A549 (cell line): ENCODE results near the gene CFAP99. TPM values are rescaled to one million over a fixed set of nuclear protein-coding genes. Genes with fewer than 3 reads are reported as not detected.

Experiments used
- ATAC-seq, 2 experiments: fragments of 200-7000 bp in 1 of 2; fragments of >200 bp in 1 of 2; cut with Nextera tagmentation in 1 of 2; cut with Tn5 transposase in 1 of 2; 3 replicates each; pipeline versions ENCODE4 v1.8.0 to v1.9.1; 2018 to 2020; ENCODE audit warnings: mild to moderate bottlenecking in 1 of 2, moderate library complexity in 1 of 2
- CTCF ChIA-PET: fragments of 300-600 bp; sonication (Branson Sonifier 250); formaldehyde crosslinking; extraction: SDS; loops from one replicate; lab custom pipeline; 2021; ENCODE audit warnings: antibody characterized with exemption, inconsistent platforms; lab: Yijun Ruan, JAX
- POLR2A ChIA-PET: fragments of 350-600 bp; formaldehyde crosslinking; extraction: SDS; loops from one replicate; lab custom pipeline; 2021; ENCODE audit warnings: antibody characterized with exemption, inconsistent platforms; lab: Yijun Ruan, JAX
- DNase-seq, 2 experiments: peaks; one replicate each; pipeline versions ENCODE4 v3.0.0 to v3.0.0-alpha.2; 2011 to 2016; ENCODE audit warnings: low read depth in 1 of 2, low spot score in 1 of 2
- FAIRE-seq: peaks from 2 replicates; lab custom pipeline; 2011; peaks lifted over from hg19 to GRCh38; lab: Jason Lieb, UNC
- H3K27ac ChIP-seq, 2 experiments: fragments of >200 bp; sonication (Bioruptor Twin); formaldehyde crosslinking; 3 replicates each; pipeline ENCODE4 v1.5.1; 2016 to 2017
- H3K4me1 ChIP-seq: fragments of >200 bp; sonication (Bioruptor Twin); formaldehyde crosslinking; 3 replicates; pipeline ENCODE4 v1.6.1; 2016
- H3K4me2 ChIP-seq: fragments of >200 bp; sonication (Bioruptor Twin); formaldehyde crosslinking; 3 replicates; pipeline ENCODE4 v1.6.1; 2016
- H3K4me3 ChIP-seq: fragments of >200 bp; sonication (Bioruptor Twin); formaldehyde crosslinking; 3 replicates; pipeline ENCODE4 v1.5.1; 2016
- H3K9me3 ChIP-seq: fragments of >200 bp; sonication (Bioruptor Twin); formaldehyde crosslinking; 3 replicates; pipeline ENCODE4 v1.6.1; 2016
- BHLHE40 ChIP-seq: IDR thresholded peaks from 2 replicates; pipeline ENCODE4 v1.6.1; 2012; ENCODE audit warnings: low read depth, low read length, inconsistent platforms
- CBX2 ChIP-seq: fragments of 200-600 bp; sonication (generic); IDR thresholded peaks from 2 replicates; pipeline ENCODE4 v1.6.1; 2016; ENCODE audit warnings: low read depth, mild to moderate bottlenecking, borderline replicate concordance
- CHD4 ChIP-seq: fragments of 200-600 bp; sonication (generic); IDR thresholded peaks from 2 replicates; pipeline ENCODE4 v1.6.1; 2016; ENCODE audit warnings: antibody characterized with exemption, mild to moderate bottlenecking, borderline replicate concordance
- EHMT2 ChIP-seq: fragments of 200-600 bp; sonication (generic); IDR thresholded peaks from 2 replicates; pipeline ENCODE4 v1.6.1; 2016; ENCODE audit warnings: antibody characterized with exemption, low read depth, mild to moderate bottlenecking, moderate library complexity
- EP300 ChIP-seq, 2 experiments: fragments of >200 bp; sonication (Bioruptor Twin); formaldehyde crosslinking; IDR thresholded peaks; 2 replicates in 1 of 2; 3 replicates in 1 of 2; pipeline ENCODE4 v1.6.1; 2016 to 2017
- ESRRA ChIP-seq: fragments of 150-350 bp; IDR thresholded peaks from 2 replicates; pipeline ENCODE4 v1.6.1; 2014; ENCODE audit warnings: mild to moderate bottlenecking, low read length, borderline replicate concordance
- FOSB ChIP-seq: fragments of 250-450 bp; sonication (Bioruptor Pico); IDR thresholded peaks from 2 replicates; pipeline ENCODE4 v1.5.0; 2020; ENCODE audit warnings: mild to moderate bottlenecking, moderate library complexity
- GATA3 ChIP-seq: IDR thresholded peaks from 2 replicates; pipeline ENCODE4 v1.6.1; 2012; ENCODE audit warnings: borderline replicate concordance
- HEYL ChIP-seq: fragments of 250-450 bp; sonication (Bioruptor Pico); IDR thresholded peaks from 2 replicates; pipeline ENCODE4 v1.8.0; 2021; ENCODE audit warnings: mild to moderate bottlenecking, moderate library complexity
- KDM1A ChIP-seq: fragments of 200-600 bp; sonication (generic); IDR thresholded peaks from 2 replicates; pipeline ENCODE4 v1.6.1; 2016; ENCODE audit warnings: low read depth, mild to moderate bottlenecking
- KDM5A ChIP-seq: fragments of 200-600 bp; sonication (generic); IDR thresholded peaks from 2 replicates; pipeline ENCODE4 v1.6.1; 2016; ENCODE audit warnings: antibody characterized with exemption, mild to moderate bottlenecking
- MYC ChIP-seq: IDR thresholded peaks from 2 replicates; pipeline ENCODE4 v1.6.1; 2012; ENCODE audit warnings: mild to moderate bottlenecking, inconsistent platforms, low read length, improper control_type of control experiment, borderline replicate concordance
- NFE2L2 ChIP-seq: fragments of 150-350 bp; conservative IDR thresholded peaks from 2 replicates; pipeline ENCODE4 v1.6.1; 2014; ENCODE audit warnings: low read length
- PHF8 ChIP-seq: fragments of 200-600 bp; sonication (generic); IDR thresholded peaks from 2 replicates; pipeline ENCODE4 v1.6.1; 2016; ENCODE audit warnings: low read depth, mild to moderate bottlenecking, antibody characterized with exemption, moderate library complexity, borderline replicate concordance
- POLR2A ChIP-seq: IDR thresholded peaks from 2 replicates; pipeline ENCODE4 v1.6.1; 2012; ENCODE audit warnings: mild to moderate bottlenecking, low read length
- POLR2AphosphoS2 ChIP-seq: conservative IDR thresholded peaks from 2 replicates; pipeline ENCODE4 v1.6.1; 2012; ENCODE audit warnings: low read length, improper control_type of control experiment, inconsistent platforms
- RCOR1 ChIP-seq: fragments of 150-350 bp; IDR thresholded peaks from 2 replicates; pipeline ENCODE4 v1.6.1; 2014; ENCODE audit warnings: antibody characterized with exemption, low read length, low read depth
- SMC3 ChIP-seq: fragments of >200 bp; sonication (Bioruptor Twin); formaldehyde crosslinking; IDR thresholded peaks from 3 replicates; pipeline ENCODE4 v1.6.1; 2018; ENCODE audit warnings: inconsistent platforms
- SREBF2 ChIP-seq: fragments of 450-650 bp; IDR thresholded peaks from 2 replicates; pipeline ENCODE4 v1.6.1; 2014; ENCODE audit warnings: mild to moderate bottlenecking, moderate library complexity
- TFCP2L1 ChIP-seq: fragments of 250-450 bp; sonication (Bioruptor Pico); IDR thresholded peaks from 2 replicates; pipeline ENCODE4 v1.5.0; 2021; ENCODE audit warnings: mild to moderate bottlenecking
- ZFP36 ChIP-seq: fragments of 450-650 bp; IDR thresholded peaks from 2 replicates; pipeline ENCODE4 v1.6.1; 2014; ENCODE audit warnings: borderline replicate concordance; ENCODE audit not compliant: partially characterized antibody
- ZSCAN20 ChIP-seq: fragments of 250-450 bp; sonication (Bioruptor Pico); IDR thresholded peaks from 2 replicates; pipeline ENCODE4 v1.8.0; 2022; ENCODE audit warnings: mild to moderate bottlenecking, moderate library complexity
- WGBS: methylation state at CpG from one replicate; pipeline ENCODE4 v1.1.6; 2017; ENCODE audit errors: missing lambda C conversion rate; 5-methylcytosine and 5-hydroxymethylcytosine counted together
- polyA plus RNA-seq, 4 experiments: library from polyadenylated mRNA; depleted of rRNA in 3 of 4; stranded (reverse); fragments of >200 nt; fragmentation: RNase III in 1 of 4; extraction: RNeasy Plus Mini Kit Qiagen cat#74134 plus additional on column Dnase treatment in 1 of 4; gene quantifications; 2 replicates in 3 of 4; 3 replicates in 1 of 4; pipeline ENCODE4 v1.2.3, GENCODE V29; 2011 to 2017
- TF ChIP-seq, protein P1 (sequence below): fragments of 250-450 bp; sonication (Bioruptor Pico); IDR thresholded peaks from 2 replicates; pipeline ENCODE4 v1.5.0; 2020; ENCODE audit warnings: low read depth, mild to moderate bottlenecking, moderate library complexity
- TF ChIP-seq, protein P2 (sequence below): IDR thresholded peaks from 2 replicates; pipeline ENCODE4 v1.6.1; 2012
- TF ChIP-seq, protein P3 (sequence below): fragments of >200 bp; sonication (Bioruptor Twin); formaldehyde crosslinking; IDR thresholded peaks from 3 replicates; pipeline ENCODE4 v1.5.1; 2016
- TF ChIP-seq, protein P4 (sequence below): fragments of 150-350 bp; IDR thresholded peaks from 2 replicates; pipeline ENCODE4 v1.6.1; 2014; ENCODE audit warnings: low read depth, mild to moderate bottlenecking, low read length
- TF ChIP-seq, protein P5 (sequence below): fragments of 250-450 bp; sonication (Bioruptor Pico); IDR thresholded peaks from 2 replicates; pipeline ENCODE4 v1.5.0; 2021; ENCODE audit warnings: mild to moderate bottlenecking, moderate library complexity, borderline replicate concordance

CFAP99 gene
- polyA plus RNA-seq, 2 of the 4 experiments (the other 2 are of a cell fraction), result 0.09 TPM; not detected in 1

DNA sequence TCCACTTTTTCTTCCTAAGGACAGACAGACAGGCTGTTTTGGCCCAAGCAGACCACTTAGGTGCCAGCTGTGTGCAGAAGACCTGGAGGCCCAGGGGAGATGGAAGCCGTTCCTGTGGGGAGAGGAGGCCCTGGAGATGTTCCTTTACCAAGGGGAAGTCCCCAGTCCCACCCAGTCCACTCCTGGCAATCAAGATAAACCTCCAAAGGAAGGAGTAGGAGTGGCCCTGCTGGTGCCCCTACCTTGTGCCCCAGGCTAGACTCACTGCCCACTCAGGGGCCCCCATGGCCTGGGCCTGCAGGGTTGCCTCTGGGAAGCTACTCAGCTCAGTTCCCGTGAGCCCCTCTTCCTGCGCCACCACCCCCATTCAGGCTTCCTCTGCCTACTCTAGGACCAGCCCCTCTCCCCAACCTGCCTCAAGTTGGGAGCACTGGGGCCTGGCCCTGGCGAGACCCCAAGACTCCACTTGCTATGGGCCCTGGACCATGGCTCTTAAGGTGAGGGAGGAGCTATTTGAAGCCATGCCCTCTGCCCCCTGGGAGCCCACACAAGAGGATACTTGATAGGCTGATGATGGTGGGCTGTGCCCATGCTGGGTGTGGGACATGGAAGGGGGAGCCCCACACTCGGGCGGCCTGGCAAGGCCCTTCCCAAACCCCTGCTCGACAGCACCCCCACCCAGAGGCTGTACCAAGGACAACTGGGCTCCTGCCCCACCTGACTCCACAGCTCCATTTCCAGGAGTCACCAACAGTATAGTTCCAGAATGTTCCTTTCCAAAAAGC, 25.4 kb downstream of the CFAP99 start:
- Histone ChIP-seq H3K4me2 (no peak overlapping the region), H3K4me3 (no peak overlapping the region), H3K4me1 (0 out of 3 replicates have a peak, but pooled peaks cover 3% of the 10 kb centered on the region), H3K9me3 (no peaks in the 10 kb centered on the region), H3K27ac (no peak overlapping the region)
- CTCF ChIA-PET, result interaction anchor here (0.6 to 1.7 kb wide), 3 partner anchors 26 to 223 kb away, joined by 3 to 5 read pairs (median 5); no protein-coding TSS in a partner anchor
- DNase-seq, result no peak
- POLR2A ChIA-PET, result no interaction called here
- no peak for FAIRE-seq
- TF ChIP-seq, protein P1, sequence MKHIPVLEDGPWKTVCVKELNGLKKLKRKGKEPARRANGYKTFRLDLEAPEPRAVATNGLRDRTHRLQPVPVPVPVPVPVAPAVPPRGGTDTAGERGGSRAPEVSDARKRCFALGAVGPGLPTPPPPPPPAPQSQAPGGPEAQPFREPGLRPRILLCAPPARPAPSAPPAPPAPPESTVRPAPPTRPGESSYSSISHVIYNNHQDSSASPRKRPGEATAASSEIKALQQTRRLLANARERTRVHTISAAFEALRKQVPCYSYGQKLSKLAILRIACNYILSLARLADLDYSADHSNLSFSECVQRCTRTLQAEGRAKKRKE, result no peak
- TF ChIP-seq ZFP36 (no peak), CBX2 (no peak), POLR2AphosphoS2 (no peak), TFCP2L1 (CRISPR knock-in tag) (no peak), BHLHE40 (no peak), KDM1A (no peak), CHD4 (no peak), MYC (no peak), GATA3 (no peak), ZSCAN20 (CRISPR knock-in tag) (no peak)
- TF ChIP-seq, protein P2, sequence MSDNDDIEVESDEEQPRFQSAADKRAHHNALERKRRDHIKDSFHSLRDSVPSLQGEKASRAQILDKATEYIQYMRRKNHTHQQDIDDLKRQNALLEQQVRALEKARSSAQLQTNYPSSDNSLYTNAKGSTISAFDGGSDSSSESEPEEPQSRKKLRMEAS, result no peak
- no peak for ATAC-seq
- 80% methylated on average over 4 of the region's 7 CpGs for whole genome bisulfite sequencing

DNA sequence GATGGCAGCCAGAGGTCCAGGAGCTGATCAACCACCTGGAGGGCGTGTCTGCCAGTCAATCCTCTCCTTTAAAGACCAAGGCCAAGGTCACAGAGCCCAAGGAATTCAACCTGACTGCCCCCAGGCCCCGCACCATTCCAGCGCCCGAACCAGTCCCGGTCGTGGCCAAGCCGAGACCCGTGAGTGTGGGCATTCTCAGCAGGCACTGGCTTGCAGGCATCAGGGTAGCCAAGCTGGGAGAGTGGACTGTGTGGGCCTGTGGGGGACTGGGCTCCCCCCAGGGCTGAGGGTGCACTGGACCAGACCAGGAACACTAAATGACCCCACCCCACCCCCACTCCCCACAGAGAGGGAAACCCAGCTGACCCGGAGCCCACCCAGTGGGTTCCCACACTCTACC, 26.4 kb downstream of the CFAP99 start:
- ATAC-seq, result no peak
- no peak overlapping the region for H3K4me2 ChIP-seq
- WGBS, result 37% methylated on average over 2 of the region's 9 CpGs
- no peak for TF ChIP-seq BHLHE40
- no peak for TF ChIP-seq ESRRA
- no peak for TF ChIP-seq EP300 (IDR thresholded peaks at IDR 0.05)
- TF ChIP-seq FOSB, result no peak
- TF ChIP-seq PHF8, result no peak
- no peak for TF ChIP-seq KDM5A
- TF ChIP-seq CHD4, result no peak
- no peak for TF ChIP-seq POLR2A
- no peak for TF ChIP-seq EHMT2
- no peak for TF ChIP-seq SREBF2
- TF ChIP-seq RCOR1, result no peak
- TF ChIP-seq, protein P3, sequence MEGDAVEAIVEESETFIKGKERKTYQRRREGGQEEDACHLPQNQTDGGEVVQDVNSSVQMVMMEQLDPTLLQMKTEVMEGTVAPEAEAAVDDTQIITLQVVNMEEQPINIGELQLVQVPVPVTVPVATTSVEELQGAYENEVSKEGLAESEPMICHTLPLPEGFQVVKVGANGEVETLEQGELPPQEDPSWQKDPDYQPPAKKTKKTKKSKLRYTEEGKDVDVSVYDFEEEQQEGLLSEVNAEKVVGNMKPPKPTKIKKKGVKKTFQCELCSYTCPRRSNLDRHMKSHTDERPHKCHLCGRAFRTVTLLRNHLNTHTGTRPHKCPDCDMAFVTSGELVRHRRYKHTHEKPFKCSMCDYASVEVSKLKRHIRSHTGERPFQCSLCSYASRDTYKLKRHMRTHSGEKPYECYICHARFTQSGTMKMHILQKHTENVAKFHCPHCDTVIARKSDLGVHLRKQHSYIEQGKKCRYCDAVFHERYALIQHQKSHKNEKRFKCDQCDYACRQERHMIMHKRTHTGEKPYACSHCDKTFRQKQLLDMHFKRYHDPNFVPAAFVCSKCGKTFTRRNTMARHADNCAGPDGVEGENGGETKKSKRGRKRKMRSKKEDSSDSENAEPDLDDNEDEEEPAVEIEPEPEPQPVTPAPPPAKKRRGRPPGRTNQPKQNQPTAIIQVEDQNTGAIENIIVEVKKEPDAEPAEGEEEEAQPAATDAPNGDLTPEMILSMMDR, result no peak
- TF ChIP-seq, protein P4, sequence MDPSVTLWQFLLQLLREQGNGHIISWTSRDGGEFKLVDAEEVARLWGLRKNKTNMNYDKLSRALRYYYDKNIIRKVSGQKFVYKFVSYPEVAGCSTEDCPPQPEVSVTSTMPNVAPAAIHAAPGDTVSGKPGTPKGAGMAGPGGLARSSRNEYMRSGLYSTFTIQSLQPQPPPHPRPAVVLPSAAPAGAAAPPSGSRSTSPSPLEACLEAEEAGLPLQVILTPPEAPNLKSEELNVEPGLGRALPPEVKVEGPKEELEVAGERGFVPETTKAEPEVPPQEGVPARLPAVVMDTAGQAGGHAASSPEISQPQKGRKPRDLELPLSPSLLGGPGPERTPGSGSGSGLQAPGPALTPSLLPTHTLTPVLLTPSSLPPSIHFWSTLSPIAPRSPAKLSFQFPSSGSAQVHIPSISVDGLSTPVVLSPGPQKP, result no peak
- TF ChIP-seq HEYL (CRISPR knock-in tag), result no peak
- TF ChIP-seq NFE2L2, result no peak
- no peak for TF ChIP-seq SMC3
- TF ChIP-seq, protein P5, sequence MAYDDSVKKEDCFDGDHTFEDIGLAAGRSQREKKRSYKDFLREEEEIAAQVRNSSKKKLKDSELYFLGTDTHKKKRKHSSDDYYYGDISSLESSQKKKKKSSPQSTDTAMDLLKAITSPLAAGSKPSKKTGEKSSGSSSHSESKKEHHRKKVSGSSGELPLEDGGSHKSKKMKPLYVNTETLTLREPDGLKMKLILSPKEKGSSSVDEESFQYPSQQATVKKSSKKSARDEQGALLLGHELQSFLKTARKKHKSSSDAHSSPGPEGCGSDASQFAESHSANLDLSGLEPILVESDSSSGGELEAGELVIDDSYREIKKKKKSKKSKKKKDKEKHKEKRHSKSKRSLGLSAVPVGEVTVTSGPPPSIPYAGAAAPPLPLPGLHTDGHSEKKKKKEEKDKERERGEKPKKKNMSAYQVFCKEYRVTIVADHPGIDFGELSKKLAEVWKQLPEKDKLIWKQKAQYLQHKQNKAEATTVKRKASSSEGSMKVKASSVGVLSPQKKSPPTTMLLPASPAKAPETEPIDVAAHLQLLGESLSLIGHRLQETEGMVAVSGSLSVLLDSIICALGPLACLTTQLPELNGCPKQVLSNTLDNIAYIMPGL (CRISPR knock-in tag), result no peak
- TF ChIP-seq MYC, result no peak
- TF ChIP-seq, all 56 proteins: peak for 0
- FAIRE-seq (no peak), DNase-seq (no peak)
- Histone ChIP-seq H3K27ac (no peak overlapping the region), H3K4me3 (no peak overlapping the region), H3K9me3 (no peaks in the 10 kb centered on the region), H3K4me1 (0 out of 3 replicates have a peak, but pooled peaks cover 3% of the 10 kb centered on the region)
- POLR2A ChIA-PET, result no interaction called here
- CTCF ChIA-PET, result interaction anchor here (0.9 to 1.7 kb wide), 2 partner anchors 32 to 224 kb away, joined by 5 read pairs; no protein-coding TSS in a partner anchor
